GM10248 (cell line): ENCODE data around the gene ZNF48.
A peak's percentile ranks its signal among the peaks of the same experiment; 100 is the strongest.

ENCODE experiments used
- CTCF ChIA-PET: fragments of 300-600 bp; sonication (Branson Sonifier 250); formaldehyde crosslinking; extraction: SDS; loops from one replicate; lab custom pipeline; 2021; ENCODE audit warnings: antibody characterized with exemption; lab: Yijun Ruan, JAX
- POLR2A ChIA-PET: fragments of 350-650 bp; sonication (Branson Sonifier 250); formaldehyde crosslinking; extraction: SDS; loops from one replicate; lab custom pipeline; 2020; ENCODE audit warnings: antibody characterized with exemption; lab: Yijun Ruan, JAX
- DNase-seq: peaks from one replicate; pipeline ENCODE4 v3.0.0; 2012; ENCODE audit errors: extremely low spot score
- CTCF ChIP-seq: IDR thresholded peaks from 2 replicates; pipeline ENCODE4 v1.5.1; 2012; ENCODE audit warnings: mild to moderate bottlenecking, low read depth; ENCODE audit errors: extremely low read depth, missing control alignments, control extremely low read depth

Gene ZNF48

GRCh38 chr16:30399435-30400186 lies 4.4 kb downstream of the ZNF48 start:
- no peak for TF ChIP-seq CTCF
- ChIA-PET CTCF (interaction anchor here (0.9 to 3.7 kb wide), 5 partner anchors 9 to 229 kb away, joined by 3 to 29 read pairs (median 3); partner anchors contain the start of genes DCTPP1, SEPTIN1 and ZNF771), POLR2A (interaction anchor here (0.9 kb wide), 1 partner anchor 10 kb away, joined by 4 read pairs; no protein-coding TSS in a partner anchor)
- DNase-seq = no peak

GRCh38 chr16:30401768-30402425 lies 6.7 kb downstream of the ZNF48 start:
- ChIA-PET POLR2A (interaction anchor here (0.5 kb wide), 1 partner anchor 111 kb away, joined by 4 read pairs; no protein-coding TSS in a partner anchor), CTCF (interaction anchor here (0.7 to 1.8 kb wide), 5 partner anchors 10 to 28 kb away, joined by 3 to 6 read pairs (median 3); partner anchors contain the start of genes DCTPP1 and SEPTIN1)
- DNase-seq = no peak
- TF ChIP-seq CTCF = no peak

GRCh38 chr16:30406795-30407101 lies 11.5 kb downstream of the ZNF48 start:
- no peak for TF ChIP-seq CTCF
- DNase-seq = no peak
- ChIA-PET POLR2A (interaction anchor here (1.0 kb wide), 1 partner anchor 9 kb away, joined by 3 read pairs; no protein-coding TSS in a partner anchor), CTCF (interaction anchor here (0.8 to 6.3 kb wide), 14 partner anchors 8 to 237 kb away, joined by 3 to 58 read pairs (median 8); partner anchors contain the start of genes DCTPP1, TBC1D10B and ZNF48)

- DNase-seq = peak; percentile 93
- ChIA-PET CTCF (interaction anchor here (0.8 to 6.3 kb wide), 18 partner anchors 8 to 236 kb away, joined by 3 to 58 read pairs (median 4); partner anchors contain the start of genes DCTPP1, TBC1D10B, ZNF48 and ZNF764), POLR2A (interaction anchor here (0.6 to 1.0 kb wide), 3 partner anchors 9 to 232 kb away, joined by 3 to 4 read pairs (median 3); no protein-coding TSS in a partner anchor)
Observed at GRCh38 chr16:30407102-30407803, 12.0 kb downstream of the ZNF48 start, which contains the start of gene ZNF771. TSS of gene ZNF771 (plus strand) at chr16:30407606. CDS start at chr16:30408054, 448 bp downstream.

GRCh38 chr16:30407804-30408534 lies 12.7 kb downstream of the ZNF48 start:
- POLR2A ChIA-PET = interaction anchor here (0.6 to 1.0 kb wide), 4 partner anchors 8 to 282 kb away, joined by 3 to 4 read pairs (median 4); no protein-coding TSS in a partner anchor
- no peak for DNase-seq
- TF ChIP-seq CTCF = no peak
- CTCF ChIA-PET = interaction anchor here (0.8 to 6.3 kb wide), 17 partner anchors 9 to 315 kb away, joined by 3 to 58 read pairs (median 7); partner anchors contain the start of genes DCTPP1, TBC1D10B, ZNF48 and ZNF764

More at GRCh38 chr16:30407102-30407803, 12.0 kb downstream of the ZNF48 start, which contains the start of gene ZNF771:
- no peak for TF ChIP-seq CTCF
